Type B pancreatic cell (in vitro differentiated cells): ENCODE data around the gene RBMS2. TPM values are rescaled to one million over a fixed set of nuclear protein-coding genes. Genes with fewer than 3 reads are reported as not detected.
A peak's percentile ranks its signal among the peaks of the same experiment; 100 is the strongest.

ENCODE experiments used
- DNase-seq: peaks from one replicate; pipeline ENCODE4 v3.0.0; 2021; ENCODE audit warnings: mixed read lengths; ENCODE audit not compliant: unreplicated experiment; ENCODE audit errors: extremely low spot score
- H3K27ac Mint-ChIP-seq: 2 replicates; pipeline ENCODE4 v1.8.0; 2021; ENCODE audit warnings: mild to moderate bottlenecking, mixed read lengths
- H3K27me3 Mint-ChIP-seq: 2 replicates; pipeline ENCODE4 v1.8.0; 2021; ENCODE audit warnings: mixed read lengths
- H3K36me3 Mint-ChIP-seq: 2 replicates; pipeline ENCODE4 v1.8.0; 2021; ENCODE audit warnings: mixed read lengths
- H3K4me1 Mint-ChIP-seq: one replicate; pipeline ENCODE4 v1.8.0; 2021; ENCODE audit warnings: mixed read lengths; ENCODE audit not compliant: unreplicated experiment
- H3K4me3 Mint-ChIP-seq: 2 replicates; pipeline ENCODE4 v1.8.0; 2021; ENCODE audit warnings: mild to moderate bottlenecking, mixed read lengths
- H3K9me3 Mint-ChIP-seq: 2 replicates; pipeline ENCODE4 v1.8.0; 2021; ENCODE audit warnings: mixed read lengths
- CTCF ChIP-seq: fragments of 200-600 bp; sonication (generic); conservative IDR thresholded peaks from 2 replicates; pipeline ENCODE4 v1.5.0; 2021; ENCODE audit warnings: antibody characterized with exemption, mild to moderate bottlenecking
- total RNA-seq: library from RNA; stranded (reverse); gene quantifications from 2 replicates; pipeline ENCODE4 v1.2.1, GENCODE V29; 2021; ENCODE audit warnings: low replicate concordance

The RBMS2 gene
- total RNA-seq, 1 donor from 2014 or later = 42.7 TPM

GRCh38 chr12:56591126-56591525, 69.5 kb downstream of the RBMS2 start:
- peaks cover 15% of the 10 kb centered on the region for H3K36me3 Mint-ChIP-seq
- DNase-seq = no peak
- H3K4me3 Mint-ChIP-seq = no peak overlapping the region
- H3K27ac Mint-ChIP-seq = peak overlapping the region; percentile 52
- no peaks in the 10 kb centered on the region for H3K27me3 Mint-ChIP-seq
- peaks cover 7% of the 10 kb centered on the region for H3K4me1 Mint-ChIP-seq
- no peak for TF ChIP-seq CTCF
- H3K9me3 Mint-ChIP-seq = no peaks in the 10 kb centered on the region

- Mint-ChIP-seq H3K36me3 (peaks cover 16% of the 10 kb centered on the region), H3K4me1 (peaks cover 7% of the 10 kb centered on the region), H3K9me3 (no peaks in the 10 kb centered on the region), H3K4me3 (no peak overlapping the region), H3K27me3 (no peaks in the 10 kb centered on the region), H3K27ac (peak overlapping the region; percentile 48)
- no peak for DNase-seq
- no peak for TF ChIP-seq CTCF
Observed at GRCh38 chr12:56591961-56592360, 70.3 kb downstream of the RBMS2 start.

GRCh38 chr12:56593909-56594621, 72.4 kb downstream of the RBMS2 start:
- no peak for DNase-seq
- no peak overlapping the region for H3K4me3 Mint-ChIP-seq
- H3K27ac Mint-ChIP-seq = peak overlapping the region; percentile 87
- TF ChIP-seq CTCF = peak; percentile 85
- peaks cover 20% of the 10 kb centered on the region for H3K36me3 Mint-ChIP-seq
- H3K4me1 Mint-ChIP-seq = peaks cover 7% of the 10 kb centered on the region
- no peaks in the 10 kb centered on the region for H3K27me3 Mint-ChIP-seq
- no peaks in the 10 kb centered on the region for H3K9me3 Mint-ChIP-seq

- Mint-ChIP-seq H3K27ac (peak overlapping the region; percentile 75), H3K36me3 (peaks cover 18% of the 10 kb centered on the region), H3K4me3 (no peak overlapping the region), H3K27me3 (no peaks in the 10 kb centered on the region), H3K4me1 (peaks cover 7% of the 10 kb centered on the region), H3K9me3 (no peaks in the 10 kb centered on the region)
- TF ChIP-seq CTCF = no peak
- DNase-seq = no peak
Observed at GRCh38 chr12:56596815-56597214, 75.2 kb downstream of the RBMS2 start.

DNA sequence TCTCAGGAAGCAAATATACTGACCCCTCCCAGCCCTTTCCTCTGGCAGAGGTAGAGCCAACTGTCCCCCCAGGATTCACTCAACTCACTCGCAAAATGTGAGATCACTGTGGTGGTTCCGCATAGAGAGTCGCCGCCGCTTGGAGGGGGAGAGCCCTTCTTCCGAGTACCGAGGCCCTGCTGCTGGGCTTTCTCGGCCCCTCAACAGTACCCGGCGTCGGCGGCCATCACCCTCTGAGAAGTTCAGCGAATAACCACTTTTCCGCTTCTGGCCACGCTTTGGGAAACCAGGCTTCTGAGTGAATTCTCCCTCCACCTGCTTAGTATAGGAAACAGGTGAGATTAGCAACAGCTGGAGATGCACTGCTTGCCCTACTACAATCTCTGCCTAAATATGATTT, 77.4 kb downstream of the RBMS2 start:
- DNase-seq = no peak
- Mint-ChIP-seq H3K27ac (no peak overlapping the region), H3K4me1 (peaks cover 4% of the 10 kb centered on the region), H3K27me3 (no peaks in the 10 kb centered on the region), H3K4me3 (no peak overlapping the region), H3K9me3 (no peaks in the 10 kb centered on the region), H3K36me3 (peaks cover 28% of the 10 kb centered on the region)
- TF ChIP-seq CTCF = no peak
